Ovary (tissue), 3 donors: ENCODE measurements around the gene GOSR2.

Experiments
- EP300 ChIP-seq: sonication (generic); formaldehyde crosslinking; IDR thresholded peaks from one replicate; pipeline ENCODE4 v1.6.1; 2017; ENCODE audit warnings: antibody characterized with exemption
- POLR2A ChIP-seq: fragments of 450-650 bp; IDR thresholded peaks from one replicate; pipeline ENCODE4 v1.6.1; 2017; ENCODE audit warnings: antibody characterized with exemption, mild to moderate bottlenecking, moderate library complexity
- TF ChIP-seq, protein P1 (sequence below), 3 donors: fragments of 450-650 bp in 2 of 3; fragments of 200-600 bp in 1 of 3; IDR thresholded peaks; one replicate each; pipeline versions ENCODE4 v1.5.1 to v1.8.0; 2016 to 2022; ENCODE audit warnings: antibody characterized with exemption in 3 of 3, mild to moderate bottlenecking in 1 of 3
- donor health status: DM: no; HTN: no; CAD: no.

DNA sequence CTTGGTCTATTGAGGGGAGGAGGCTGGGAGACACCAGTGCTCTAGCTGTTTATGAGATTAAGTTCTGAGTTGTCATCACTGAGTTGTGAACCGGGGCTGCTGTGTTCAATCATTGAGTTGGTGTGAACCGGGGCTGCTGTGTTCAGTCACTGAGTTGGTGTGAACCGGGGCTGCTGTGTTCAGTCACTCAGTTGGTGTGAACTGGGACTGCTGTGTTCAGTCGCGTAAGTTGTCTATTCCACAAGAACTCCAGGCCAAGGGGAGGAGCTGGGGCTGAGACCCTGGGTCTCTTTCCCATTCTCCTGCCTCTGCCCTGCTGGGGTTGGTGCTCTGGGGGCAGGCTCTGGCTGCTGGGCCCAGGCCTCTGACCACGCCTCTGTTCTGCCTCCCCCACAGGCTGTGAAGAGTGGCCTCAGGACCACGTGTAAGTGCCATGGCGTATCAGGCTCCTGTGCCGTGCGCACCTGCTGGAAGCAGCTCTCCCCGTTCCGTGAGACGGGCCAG lies 47.1 kb upstream of the GOSR2 start:
- TF ChIP-seq, protein P1, sequence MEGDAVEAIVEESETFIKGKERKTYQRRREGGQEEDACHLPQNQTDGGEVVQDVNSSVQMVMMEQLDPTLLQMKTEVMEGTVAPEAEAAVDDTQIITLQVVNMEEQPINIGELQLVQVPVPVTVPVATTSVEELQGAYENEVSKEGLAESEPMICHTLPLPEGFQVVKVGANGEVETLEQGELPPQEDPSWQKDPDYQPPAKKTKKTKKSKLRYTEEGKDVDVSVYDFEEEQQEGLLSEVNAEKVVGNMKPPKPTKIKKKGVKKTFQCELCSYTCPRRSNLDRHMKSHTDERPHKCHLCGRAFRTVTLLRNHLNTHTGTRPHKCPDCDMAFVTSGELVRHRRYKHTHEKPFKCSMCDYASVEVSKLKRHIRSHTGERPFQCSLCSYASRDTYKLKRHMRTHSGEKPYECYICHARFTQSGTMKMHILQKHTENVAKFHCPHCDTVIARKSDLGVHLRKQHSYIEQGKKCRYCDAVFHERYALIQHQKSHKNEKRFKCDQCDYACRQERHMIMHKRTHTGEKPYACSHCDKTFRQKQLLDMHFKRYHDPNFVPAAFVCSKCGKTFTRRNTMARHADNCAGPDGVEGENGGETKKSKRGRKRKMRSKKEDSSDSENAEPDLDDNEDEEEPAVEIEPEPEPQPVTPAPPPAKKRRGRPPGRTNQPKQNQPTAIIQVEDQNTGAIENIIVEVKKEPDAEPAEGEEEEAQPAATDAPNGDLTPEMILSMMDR (IDR thresholded peaks at IDR 0.05), result no peak
- no peak for TF ChIP-seq POLR2A
- TF ChIP-seq EP300, result no peak
